Measurements from ENCODE around the gene PIH1D2. TPM values are rescaled to one million over a fixed set of nuclear protein-coding genes. Genes with fewer than 3 reads are reported as not detected.

PIH1D2 gene
- total and polyA plus RNA-seq, 9 of the 15 experiments (the other 6 are each of a cell fraction or from before 2014, with no cell fraction given): 1.5 to 5.4 (median 3.0) TPM

DNA sequence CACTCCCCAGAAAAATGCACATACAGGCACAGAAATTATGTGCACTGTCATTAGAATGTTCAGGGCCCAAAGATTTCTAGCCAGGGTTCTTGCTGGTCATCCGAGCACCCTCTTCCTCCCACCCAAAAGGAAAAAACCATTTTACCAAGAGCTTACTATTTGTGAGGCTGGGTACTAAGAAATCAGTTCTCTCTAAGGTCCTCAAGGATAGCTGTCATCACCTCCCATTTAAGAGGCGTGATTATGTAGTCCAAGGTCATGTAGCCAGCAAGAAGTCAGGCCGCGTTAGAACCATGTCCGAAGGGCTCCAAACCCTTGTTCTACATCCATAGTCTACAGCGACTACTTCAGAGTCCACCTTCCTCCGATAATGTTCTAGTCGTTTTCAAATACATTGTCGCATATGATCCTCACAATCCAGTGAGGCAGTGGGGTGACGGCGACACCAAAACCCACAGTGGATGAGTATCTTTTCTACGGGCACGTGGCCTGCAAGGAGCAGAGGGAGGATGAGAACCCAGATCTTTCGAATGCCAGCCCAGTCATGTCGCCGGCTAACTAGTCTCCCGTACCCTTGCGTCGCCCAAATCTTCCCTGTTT lies 12.1 kb upstream of the PIH1D2 start (continued):
- TF ChIP-seq, protein P1, sequence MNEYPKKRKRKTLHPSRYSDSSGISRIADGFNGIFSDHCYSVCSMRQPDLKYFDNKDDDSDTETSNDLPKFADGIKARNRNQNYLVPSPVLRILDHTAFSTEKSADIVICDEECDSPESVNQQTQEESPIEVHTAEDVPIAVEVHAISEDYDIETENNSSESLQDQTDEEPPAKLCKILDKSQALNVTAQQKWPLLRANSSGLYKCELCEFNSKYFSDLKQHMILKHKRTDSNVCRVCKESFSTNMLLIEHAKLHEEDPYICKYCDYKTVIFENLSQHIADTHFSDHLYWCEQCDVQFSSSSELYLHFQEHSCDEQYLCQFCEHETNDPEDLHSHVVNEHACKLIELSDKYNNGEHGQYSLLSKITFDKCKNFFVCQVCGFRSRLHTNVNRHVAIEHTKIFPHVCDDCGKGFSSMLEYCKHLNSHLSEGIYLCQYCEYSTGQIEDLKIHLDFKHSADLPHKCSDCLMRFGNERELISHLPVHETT (CRISPR knock-in tag; conservative IDR thresholded peaks at IDR 0.05 in 1 of 2, IDR thresholded peaks at IDR 0.05 in 1 of 2): no peak
- TF ChIP-seq GATAD2A (IDR thresholded peaks at IDR 0.05) (no peak), TOE1 (IDR thresholded peaks at IDR 0.05; ENCODE audit: borderline replicate concordance) (no peak), TOE1 (CRISPR knock-in tag; IDR thresholded peaks at IDR 0.05; ENCODE audit: borderline replicate concordance, low read depth) (0 out of 2 replicates have a peak, but pooled peaks have one; percentile 18), NBN (IDR thresholded peaks at IDR 0.05; ENCODE audit: low read depth) (0 out of 2 replicates have a peak, but pooled peaks have one; percentile 5), SNRNP70 (optimal IDR thresholded peaks at IDR 0.05; ENCODE audit: low read depth, low read length) (no peak), RAD51 (IDR thresholded peaks at IDR 0.05; ENCODE audit: borderline replicate concordance, low read depth) (peak; percentile 80), POLR3A (IDR thresholded peaks at IDR 0.05; ENCODE audit: borderline replicate concordance, extremely low read depth, insufficient read depth, insufficient read length) (no peak), THRAP3 (IDR thresholded peaks at IDR 0.05; ENCODE audit: borderline replicate concordance) (peak; percentile 20; the same call in 1 of the 2 replicates), STAT5B (CRISPR knock-in tag; IDR thresholded peaks at IDR 0.05) (no peak), ZNF408 (CRISPR knock-in tag; IDR thresholded peaks at IDR 0.05; ENCODE audit: low read depth) (no peak), ZNF140 (CRISPR knock-in tag; IDR thresholded peaks at IDR 0.05) (no peak)
- TF ChIP-seq, protein P2, sequence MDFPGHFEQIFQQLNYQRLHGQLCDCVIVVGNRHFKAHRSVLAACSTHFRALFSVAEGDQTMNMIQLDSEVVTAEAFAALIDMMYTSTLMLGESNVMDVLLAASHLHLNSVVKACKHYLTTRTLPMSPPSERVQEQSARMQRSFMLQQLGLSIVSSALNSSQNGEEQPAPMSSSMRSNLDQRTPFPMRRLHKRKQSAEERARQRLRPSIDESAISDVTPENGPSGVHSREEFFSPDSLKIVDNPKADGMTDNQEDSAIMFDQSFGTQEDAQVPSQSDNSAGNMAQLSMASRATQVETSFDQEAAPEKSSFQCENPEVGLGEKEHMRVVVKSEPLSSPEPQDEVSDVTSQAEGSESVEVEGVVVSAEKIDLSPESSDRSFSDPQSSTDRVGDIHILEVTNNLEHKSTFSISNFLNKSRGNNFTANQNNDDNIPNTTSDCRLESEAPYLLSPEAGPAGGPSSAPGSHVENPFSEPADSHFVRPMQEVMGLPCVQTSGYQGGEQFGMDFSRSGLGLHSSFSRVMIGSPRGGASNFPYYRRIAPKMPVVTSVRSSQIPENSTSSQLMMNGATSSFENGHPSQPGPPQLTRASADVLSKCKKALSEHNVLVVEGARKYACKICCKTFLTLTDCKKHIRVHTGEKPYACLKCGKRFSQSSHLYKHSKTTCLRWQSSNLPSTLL (IDR thresholded peaks at IDR 0.05): peak; percentile 91
- TF ChIP-seq, protein P3, sequence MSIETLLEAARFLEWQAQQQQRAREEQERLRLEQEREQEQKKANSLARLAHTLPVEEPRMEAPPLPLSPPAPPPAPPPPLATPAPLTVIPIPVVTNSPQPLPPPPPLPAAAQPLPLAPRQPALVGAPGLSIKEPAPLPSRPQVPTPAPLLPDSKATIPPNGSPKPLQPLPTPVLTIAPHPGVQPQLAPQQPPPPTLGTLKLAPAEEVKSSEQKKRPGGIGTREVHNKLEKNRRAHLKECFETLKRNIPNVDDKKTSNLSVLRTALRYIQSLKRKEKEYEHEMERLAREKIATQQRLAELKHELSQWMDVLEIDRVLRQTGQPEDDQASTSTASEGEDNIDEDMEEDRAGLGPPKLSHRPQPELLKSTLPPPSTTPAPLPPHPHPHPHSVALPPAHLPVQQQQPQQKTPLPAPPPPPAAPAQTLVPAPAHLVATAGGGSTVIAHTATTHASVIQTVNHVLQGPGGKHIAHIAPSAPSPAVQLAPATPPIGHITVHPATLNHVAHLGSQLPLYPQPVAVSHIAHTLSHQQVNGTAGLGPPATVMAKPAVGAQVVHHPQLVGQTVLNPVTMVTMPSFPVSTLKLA (conservative IDR thresholded peaks at IDR 0.05): peak; percentile 63 to 71
- TF ChIP-seq, protein P4, sequence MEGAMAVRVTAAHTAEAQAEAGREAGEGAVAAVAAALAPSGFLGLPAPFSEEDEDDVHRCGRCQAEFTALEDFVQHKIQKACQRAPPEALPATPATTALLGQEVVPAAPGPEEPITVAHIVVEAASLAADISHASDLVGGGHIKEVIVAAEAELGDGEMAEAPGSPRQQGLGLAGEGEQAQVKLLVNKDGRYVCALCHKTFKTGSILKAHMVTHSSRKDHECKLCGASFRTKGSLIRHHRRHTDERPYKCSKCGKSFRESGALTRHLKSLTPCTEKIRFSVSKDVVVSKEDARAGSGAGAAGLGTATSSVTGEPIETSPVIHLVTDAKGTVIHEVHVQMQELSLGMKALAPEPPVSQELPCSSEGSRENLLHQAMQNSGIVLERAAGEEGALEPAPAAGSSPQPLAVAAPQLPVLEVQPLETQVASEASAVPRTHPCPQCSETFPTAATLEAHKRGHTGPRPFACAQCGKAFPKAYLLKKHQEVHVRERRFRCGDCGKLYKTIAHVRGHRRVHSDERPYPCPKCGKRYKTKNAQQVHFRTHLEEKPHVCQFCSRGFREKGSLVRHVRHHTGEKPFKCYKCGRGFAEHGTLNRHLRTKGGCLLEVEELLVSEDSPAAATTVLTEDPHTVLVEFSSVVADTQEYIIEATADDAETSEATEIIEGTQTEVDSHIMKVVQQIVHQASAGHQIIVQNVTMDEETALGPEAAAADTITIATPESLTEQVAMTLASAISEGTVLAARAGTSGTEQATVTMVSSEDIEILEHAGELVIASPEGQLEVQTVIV (CRISPR knock-in tag; IDR thresholded peaks at IDR 0.05; ENCODE audit: borderline replicate concordance): no peak
- TF ChIP-seq, protein P5, sequence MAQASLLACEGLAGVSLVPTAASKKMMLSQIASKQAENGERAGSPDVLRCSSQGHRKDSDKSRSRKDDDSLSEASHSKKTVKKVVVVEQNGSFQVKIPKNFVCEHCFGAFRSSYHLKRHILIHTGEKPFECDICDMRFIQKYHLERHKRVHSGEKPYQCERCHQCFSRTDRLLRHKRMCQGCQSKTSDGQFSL (CRISPR knock-in tag; IDR thresholded peaks at IDR 0.05): peak; percentile 15; the same call in 1 of the 2 replicates
- TF ChIP-seq, protein P5 (tag; IDR thresholded peaks at IDR 0.05): no peak
